BJ (cell line): ENCODE results near the gene KCNA10. TPM values are rescaled to one million over a fixed set of nuclear protein-coding genes. Genes with fewer than 3 reads are reported as not detected.

ENCODE experiments used
- CTCF ChIA-PET: fragments of 350-600 bp; formaldehyde crosslinking; extraction: SDS; loops from one replicate; lab custom pipeline; 2021; ENCODE audit warnings: antibody characterized with exemption, inconsistent platforms; lab: Yijun Ruan, JAX
- POLR2A ChIA-PET: fragments of 300-600 bp; sonication (Branson Sonifier 250); formaldehyde crosslinking; extraction: SDS; loops from one replicate; lab custom pipeline; 2021; ENCODE audit warnings: antibody characterized with exemption; lab: Charles Lee
- DNase-seq: peaks from one replicate; pipeline ENCODE4 v3.0.0-alpha.2; 2011; ENCODE audit warnings: low read depth
- H3K27me3 ChIP-seq: 2 replicates; pipeline ENCODE4 v1.6.0; 2011; ENCODE audit warnings: low read length; ENCODE audit not compliant: control insufficient read depth, insufficient read depth
- H3K36me3 ChIP-seq: 2 replicates; pipeline ENCODE4 v1.5.1; 2011; ENCODE audit warnings: low read length; ENCODE audit not compliant: control insufficient read depth, insufficient read depth
- H3K4me3 ChIP-seq: 2 replicates; pipeline ENCODE4 v1.5.1; 2011; ENCODE audit warnings: low read depth, mild to moderate bottlenecking, control low read depth, low read length
- CTCF ChIP-seq: IDR thresholded peaks from 2 replicates; pipeline ENCODE4 v1.5.1; 2011; ENCODE audit warnings: low read depth, mild to moderate bottlenecking, control low read depth, inconsistent platforms, low read length, moderate library complexity; ENCODE audit not compliant: insufficient read depth
- polyA plus RNA-seq: library from polyadenylated mRNA; depleted of rRNA; stranded (reverse); fragments of >200 nt; gene quantifications from 2 replicates; pipeline ENCODE4 v1.2.3, GENCODE V29; 2011

The KCNA10 gene
- polyA plus RNA-seq, 1 experiment, result not detected

GRCh38 chr1:110502402-110503151 lies 16.4 kb downstream of the KCNA10 start:
- Histone ChIP-seq H3K36me3 (no peaks in the 10 kb centered on the region), H3K27me3 (peaks cover 14% of the 10 kb centered on the region), H3K4me3 (no peak overlapping the region)
- no peak for TF ChIP-seq CTCF
- DNase-seq, result no peak
- ChIA-PET POLR2A (no interaction called here), CTCF (interaction anchor here (1.0 to 1.7 kb wide), 2 partner anchors 105 to 299 kb away, joined by 3 to 9 read pairs; no protein-coding TSS in a partner anchor)

- H3K36me3 ChIP-seq, result no peaks in the 10 kb centered on the region
- H3K4me3 ChIP-seq, result no peak overlapping the region
- no peak for DNase-seq
- POLR2A ChIA-PET, result no interaction called here
- TF ChIP-seq CTCF, result no peak
- peaks cover 14% of the 10 kb centered on the region for H3K27me3 ChIP-seq
- CTCF ChIA-PET, result interaction anchor here (1.0 to 1.7 kb wide), 4 partner anchors 106 to 305 kb away, joined by 3 to 9 read pairs (median 3); no protein-coding TSS in a partner anchor
Measured at GRCh38 chr1:110501488-110502132, 17.4 kb downstream of the KCNA10 start.

- Histone ChIP-seq H3K27me3 (peaks cover 14% of the 10 kb centered on the region), H3K36me3 (no peaks in the 10 kb centered on the region), H3K4me3 (no peak overlapping the region)
- ChIA-PET CTCF (interaction anchor here (1.3 to 8.5 kb wide), 8 partner anchors 10 to 296 kb away, joined by 3 to 144 read pairs (median 56); partner anchors contain the start of genes KCNC4 and LAMTOR5), POLR2A (no interaction called here)
- no peak for DNase-seq
- no peak for TF ChIP-seq CTCF
Measured at GRCh38 chr1:110498270-110498669, 20.7 kb downstream of the KCNA10 start.

GRCh38 chr1:110495926-110496600 lies 22.9 kb downstream of the KCNA10 start:
- DNase-seq, result peak; percentile 19
- POLR2A ChIA-PET, result interaction anchor here (0.6 to 1.0 kb wide), 2 partner anchors 84 to 202 kb away, joined by 3 to 5 read pairs; no protein-coding TSS in a partner anchor

More at GRCh38 chr1:110495926-110496600, 22.9 kb downstream of the KCNA10 start:
- TF ChIP-seq CTCF, result peak; percentile 95
- CTCF ChIA-PET, result interaction anchor here (0.5 to 8.5 kb wide), 54 partner anchors 9 to 1763 kb away, joined by 3 to 144 read pairs (median 4); partner anchors contain the start of genes AHCYL1, KCNC4, LAMTOR5 and PROK1
- Histone ChIP-seq H3K27me3 (peaks cover 10% of the 10 kb centered on the region), H3K4me3 (no peak overlapping the region), H3K36me3 (no peaks in the 10 kb centered on the region)
